ENCODE measurements around the gene RIMS1.

RIMS1 gene

DNA sequence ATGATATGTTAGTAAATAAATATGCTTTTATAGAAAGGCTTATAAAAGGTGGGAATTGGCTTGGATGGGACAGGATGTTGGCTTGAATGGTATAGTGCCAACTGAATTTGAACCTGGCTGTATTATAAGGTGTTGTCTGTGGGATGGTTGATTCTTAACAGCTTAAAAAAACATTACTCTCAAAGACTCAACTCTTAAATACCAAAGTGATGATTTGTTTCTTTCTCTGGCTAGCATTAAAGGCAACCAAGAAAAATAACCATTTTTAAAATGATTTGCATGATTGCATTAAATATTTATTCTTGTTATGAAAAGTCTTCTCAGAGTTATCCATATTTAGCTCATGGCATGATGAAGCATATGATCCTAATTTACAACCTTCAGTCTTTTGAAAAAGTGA is 216.2 kb downstream of the RIMS1 start:
- no peak for DNase-seq

DNA sequence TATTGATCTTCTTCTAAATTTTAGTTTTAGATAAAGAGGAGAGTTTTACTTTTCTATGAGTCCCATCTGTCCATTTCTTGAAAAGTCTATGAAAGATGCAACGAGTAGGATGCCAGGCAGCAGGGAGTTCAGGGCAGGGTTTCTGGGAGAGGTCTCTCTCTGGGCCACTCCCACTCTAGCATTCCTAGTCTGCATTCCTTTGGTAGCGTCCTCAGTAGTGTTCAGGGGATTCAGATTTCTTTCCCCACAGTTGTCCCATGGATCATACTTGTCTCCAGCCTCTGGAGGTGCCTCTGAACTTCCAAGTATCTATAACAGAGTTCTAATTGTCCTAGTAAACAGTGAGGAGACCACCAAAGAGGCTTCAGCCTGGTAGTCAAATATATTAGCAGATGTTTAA is 225.3 kb downstream of the RIMS1 start:
- DNase-seq: no peak

DNA sequence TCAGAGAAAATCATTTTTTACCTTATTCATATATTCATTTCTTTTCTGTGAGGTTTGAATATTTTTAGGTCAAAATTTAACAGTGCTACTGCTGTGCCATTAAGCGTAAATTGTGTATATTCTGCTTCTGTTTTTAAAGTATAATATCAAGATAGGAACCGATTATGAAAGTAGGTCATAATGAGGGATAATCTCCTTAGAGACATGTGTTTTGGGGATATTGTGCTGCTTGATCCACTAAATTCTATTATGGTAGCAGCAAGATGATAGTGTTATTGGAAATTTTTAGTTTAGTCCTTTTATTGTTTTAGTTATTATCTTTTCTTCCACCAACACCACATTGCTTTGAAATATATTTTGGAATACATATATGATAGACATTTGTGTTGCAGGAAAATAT is 244.0 kb downstream of the RIMS1 start:
- no peak for DNase-seq

DNA sequence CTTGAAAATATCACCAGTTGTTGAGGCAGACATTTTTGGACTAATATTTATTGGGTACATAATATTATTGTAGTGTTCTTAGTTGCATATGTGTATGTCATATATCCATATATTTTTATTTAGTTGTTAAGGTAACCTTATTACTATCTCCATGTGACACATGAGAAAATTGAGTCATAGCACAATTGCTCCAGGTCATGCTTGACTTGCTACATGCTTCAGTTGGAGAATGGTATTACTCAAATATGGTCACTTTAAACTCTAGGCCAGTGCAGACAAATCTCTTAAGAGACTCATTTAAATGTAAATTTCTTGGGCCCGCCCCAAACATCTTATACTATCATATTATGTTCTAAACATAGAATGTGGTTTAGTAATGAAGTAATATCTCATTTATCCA is 246.1 kb downstream of the RIMS1 start:
- DNase-seq: no peak

DNA sequence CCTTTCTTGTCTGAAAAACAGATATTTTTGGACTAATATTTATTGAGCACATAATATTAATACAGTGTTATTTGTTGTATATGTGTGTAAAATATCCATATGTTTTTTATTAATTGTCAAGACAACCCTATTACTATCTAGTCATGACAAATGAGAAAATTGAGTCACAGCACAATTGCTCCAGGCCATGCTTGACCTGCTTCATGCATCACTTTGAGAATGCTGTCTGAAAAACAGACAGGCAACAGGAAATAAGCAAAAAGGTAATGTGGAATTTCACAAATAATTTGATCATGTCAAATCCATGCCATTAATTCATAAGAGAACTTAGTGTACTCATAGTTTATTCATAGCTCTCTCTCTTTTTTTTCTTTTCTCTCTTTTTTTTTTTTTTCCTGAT is 246.5 kb downstream of the RIMS1 start:
- DNase-seq: no peak

- DNase-seq: no peak
Observed at GRCh38 chr6:72133324-72133723, 247.0 kb downstream of the RIMS1 start.

GRCh38 chr6:72140795-72141194 is 254.4 kb downstream of the RIMS1 start:
- no peak for DNase-seq

DNA sequence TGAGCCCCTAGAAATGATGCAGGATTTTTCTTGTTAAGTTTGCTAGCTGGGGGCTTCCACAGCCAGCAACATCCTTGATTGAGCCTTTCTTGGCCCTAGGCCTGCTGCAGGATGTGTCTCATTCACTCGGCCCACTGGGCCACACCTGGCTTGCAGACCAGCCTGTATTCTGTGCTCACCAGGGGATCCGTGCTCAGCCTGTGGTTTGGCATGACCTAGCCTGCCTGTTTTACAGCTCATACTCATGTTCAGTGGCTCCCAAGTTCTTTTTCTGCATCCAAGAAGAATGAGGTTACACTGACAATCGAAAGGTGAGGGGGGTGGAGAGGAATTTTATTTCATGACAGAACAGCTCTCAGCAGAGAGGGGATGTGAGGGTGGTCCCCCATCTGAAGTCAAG is 263.4 kb downstream of the RIMS1 start:
- DNase-seq: no peak

DNA sequence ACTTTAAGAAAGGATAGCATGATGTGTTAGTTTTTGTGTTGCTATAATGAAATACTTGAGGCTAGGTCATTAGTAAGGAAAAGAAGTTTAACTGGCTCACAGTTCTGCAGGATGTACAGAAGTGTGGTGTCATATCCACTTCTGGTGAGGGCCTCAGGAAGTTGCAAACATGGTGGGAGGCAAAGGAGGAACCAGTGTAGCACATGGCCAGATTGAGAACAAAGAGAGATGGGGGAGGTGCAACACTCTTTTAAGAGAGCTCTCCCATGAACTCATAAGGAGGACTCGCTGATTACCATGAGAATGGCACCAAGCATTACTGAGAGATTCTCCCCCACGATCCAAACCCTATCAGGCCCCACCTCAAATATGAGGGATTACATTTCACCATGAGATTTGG is 265.4 kb downstream of the RIMS1 start:
- no peak for DNase-seq

DNA sequence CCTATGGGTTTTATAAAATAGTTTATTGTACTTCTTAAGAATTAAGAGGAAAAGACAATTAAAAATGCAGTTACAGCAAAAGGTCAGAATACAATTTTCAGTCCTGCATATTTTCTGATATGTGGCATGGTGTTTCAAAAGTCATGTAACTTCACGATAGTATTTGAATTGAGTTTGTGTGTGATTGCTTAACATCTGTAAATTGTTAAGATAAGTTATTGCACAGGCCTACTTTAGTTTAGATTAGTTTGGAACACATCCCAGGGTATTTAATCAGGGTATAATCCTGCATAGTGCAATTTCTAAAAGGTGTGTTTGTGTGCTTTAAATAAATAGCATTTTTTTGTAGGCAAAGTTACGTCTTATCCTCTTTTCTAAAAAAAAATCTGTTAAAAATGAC is 289.6 kb downstream of the RIMS1 start:
- no peak for DNase-seq

GRCh38 chr6:72182337-72183246 is 296.2 kb downstream of the RIMS1 start:
- DNase-seq: peak; percentile 24

DNA sequence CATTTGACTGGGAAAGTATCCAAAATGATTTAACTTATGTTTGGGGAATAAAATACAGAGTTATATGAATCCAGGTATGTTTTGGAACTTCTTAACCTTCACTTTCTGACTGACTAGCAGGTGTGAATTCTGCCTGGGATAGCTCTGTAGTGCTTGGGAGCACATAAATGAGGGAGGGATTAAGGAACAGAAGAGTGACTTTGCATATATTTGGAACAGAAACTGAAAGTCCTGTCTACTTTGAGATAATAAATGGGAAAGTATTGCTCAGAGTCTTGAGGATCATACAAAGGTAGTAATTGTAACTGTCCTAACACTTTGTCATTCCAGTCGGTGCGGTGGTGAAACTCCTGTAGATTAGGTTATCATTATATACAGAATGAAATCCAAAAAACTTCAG is 317.6 kb downstream of the RIMS1 start:
- DNase-seq: no peak

GRCh38 chr6:72205500-72205899 is 319.1 kb downstream of the RIMS1 start:
- DNase-seq: no peak

- DNase-seq: no peak
Observed at GRCh38 chr6:72206606-72207005, 320.3 kb downstream of the RIMS1 start.

DNA sequence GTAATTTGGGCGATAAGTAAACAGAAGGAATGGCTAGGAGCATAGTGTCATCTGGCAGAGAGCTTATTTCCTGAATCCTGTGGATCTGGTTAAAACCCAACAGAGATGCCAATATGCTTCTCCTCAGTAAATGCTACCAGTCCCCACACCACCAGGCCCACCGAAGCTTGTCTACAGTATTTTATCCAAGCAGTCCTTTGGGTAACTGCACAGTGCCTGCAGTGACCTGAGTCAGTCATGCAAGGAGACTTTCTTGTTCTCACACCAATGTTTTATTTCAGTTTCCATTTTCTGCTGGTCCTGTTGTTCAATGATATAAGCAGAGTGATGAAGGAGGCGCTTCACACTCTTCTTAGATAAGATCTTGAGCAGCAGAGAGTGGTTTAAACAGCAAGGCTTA is 326.3 kb downstream of the RIMS1 start:
- no peak for DNase-seq

- no peak for DNase-seq
Observed at GRCh38 chr6:72213654-72214053, 327.3 kb downstream of the RIMS1 start.

- no peak for DNase-seq
Observed at GRCh38 chr6:72216222-72217068, 330.1 kb downstream of the RIMS1 start.

DNA sequence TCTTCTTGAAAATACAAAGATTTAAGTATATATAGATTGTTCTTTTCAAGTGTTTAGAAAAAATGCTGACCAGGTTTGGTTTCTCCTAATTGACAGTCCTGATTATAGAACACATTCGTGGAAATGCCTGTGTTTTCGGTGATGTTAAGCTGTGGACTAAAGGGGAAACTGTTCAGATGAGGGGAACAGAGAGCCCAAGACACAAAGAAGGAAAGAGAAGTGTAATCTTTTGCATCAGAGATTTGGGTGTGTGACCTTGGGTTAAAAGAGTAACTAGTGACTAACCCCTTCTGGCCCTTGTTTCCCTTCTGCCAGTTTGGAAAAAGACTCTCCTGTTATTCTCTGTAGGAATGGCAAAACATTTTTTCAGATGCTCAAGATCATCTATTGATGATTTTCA is 331.3 kb downstream of the RIMS1 start:
- DNase-seq: no peak

DNA sequence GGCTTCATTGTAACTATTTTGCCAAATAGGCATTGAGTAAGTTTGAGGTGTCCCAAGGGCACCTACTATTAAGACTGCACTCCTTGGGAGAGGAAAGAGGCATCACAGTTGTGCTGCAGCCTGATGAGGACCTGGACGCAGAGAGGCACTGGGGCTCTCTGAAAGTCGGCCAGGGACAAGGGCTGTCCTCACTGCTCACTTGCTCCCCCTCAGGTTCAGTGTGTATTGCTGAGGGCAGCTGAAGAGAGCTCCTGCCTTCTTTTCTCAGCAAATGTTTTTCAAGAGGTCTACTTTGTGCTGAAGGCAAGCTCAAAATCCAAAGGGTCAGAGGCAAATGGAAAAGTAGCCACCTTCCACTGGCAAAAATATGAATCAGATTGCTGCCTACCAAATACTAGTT is 331.8 kb downstream of the RIMS1 start:
- no peak for DNase-seq

DNA sequence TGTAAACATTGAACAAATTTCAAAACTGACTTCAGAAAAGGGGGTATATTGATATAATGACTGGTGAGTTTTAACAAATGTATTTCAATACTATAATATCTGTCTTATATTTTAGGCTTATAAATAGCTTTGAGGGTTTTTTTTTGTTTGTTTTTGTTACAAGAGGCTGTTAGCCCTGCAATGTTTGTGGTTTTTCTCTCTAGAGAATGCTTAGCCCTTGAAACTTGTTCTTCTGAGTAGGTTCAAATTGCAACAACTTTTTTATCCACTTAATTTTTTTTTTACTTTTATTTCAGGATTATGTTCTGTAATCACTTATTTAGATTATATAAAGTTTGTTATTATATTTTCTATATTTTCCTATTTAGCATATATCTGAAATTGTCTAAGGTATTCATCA is 333.2 kb downstream of the RIMS1 start:
- no peak for DNase-seq

- no peak for DNase-seq
Observed at GRCh38 chr6:72238021-72238420, 351.7 kb downstream of the RIMS1 start.

DNA sequence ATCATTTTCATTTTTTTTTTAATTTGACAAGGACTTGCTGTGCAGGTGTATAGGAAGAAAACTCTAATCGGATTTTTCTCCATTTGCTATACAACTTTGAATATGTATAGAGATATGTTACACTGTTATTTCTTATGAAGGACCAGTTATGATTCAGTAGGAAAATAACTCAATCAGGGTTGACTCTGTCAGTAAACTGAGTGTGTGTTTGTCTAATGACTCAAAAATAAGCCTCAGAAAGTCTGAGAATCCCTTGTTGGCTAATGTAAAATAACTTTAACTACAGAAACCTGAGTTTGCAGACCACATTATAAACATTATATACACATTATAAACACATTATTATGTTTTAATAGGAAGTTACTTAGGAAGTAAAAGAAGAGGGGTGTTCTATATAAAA is 352.6 kb downstream of the RIMS1 start:
- DNase-seq: no peak

- peak; percentile 30 for DNase-seq
Observed at GRCh38 chr6:72245565-72245964, 359.2 kb downstream of the RIMS1 start.

GRCh38 chr6:72246926-72247325 is 360.6 kb downstream of the RIMS1 start:
- DNase-seq: no peak
